ENCODE results near the gene FXN.
"Not testable (repeated sequence)": the region's sequence is repeated elsewhere in the genome, so short reads cannot be mapped to it uniquely, and the experiment has no call there.

The FXN gene

DNA sequence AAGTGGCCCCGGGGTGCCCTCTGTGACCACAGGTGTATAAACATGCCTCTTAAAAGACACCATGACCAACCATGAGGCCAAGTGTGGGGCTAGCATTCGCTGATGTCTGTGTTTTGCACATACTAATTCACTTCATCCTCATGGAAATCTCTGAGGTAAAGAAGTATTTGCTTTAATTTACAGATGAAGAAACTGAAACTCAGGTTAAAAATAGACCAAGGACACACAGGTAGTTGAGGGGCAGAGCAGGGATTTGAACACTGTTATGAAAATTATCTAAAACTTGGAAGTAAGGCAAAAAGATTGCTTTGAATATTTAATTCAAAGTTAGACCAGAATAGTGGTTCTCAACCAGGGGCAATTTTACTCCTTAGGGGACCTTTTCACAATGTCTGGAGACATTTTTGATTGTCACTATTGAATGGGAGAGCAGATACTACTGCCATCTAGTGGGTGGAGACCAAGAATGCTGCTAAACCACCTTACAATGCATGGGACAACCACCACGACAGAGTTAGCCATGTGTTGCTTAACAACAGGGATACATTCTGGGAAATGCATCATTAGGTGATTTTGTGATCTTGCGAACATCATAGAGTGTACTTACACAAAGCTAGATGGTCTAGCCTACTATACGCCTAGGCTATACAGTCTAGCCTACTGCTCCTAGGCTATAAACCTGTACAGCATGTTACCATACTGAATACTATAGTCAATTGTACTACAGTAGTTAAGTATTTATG, 8.0 kb upstream of the FXN start:
- peak; percentile 78 for DNase-seq

- DNase-seq: no peak
Observed at GRCh38 chr9:69028754-69029153, 6.8 kb upstream of the FXN start.

- no peak for DNase-seq
Observed at GRCh38 chr9:69029535-69029934, 6.0 kb upstream of the FXN start.

DNA sequence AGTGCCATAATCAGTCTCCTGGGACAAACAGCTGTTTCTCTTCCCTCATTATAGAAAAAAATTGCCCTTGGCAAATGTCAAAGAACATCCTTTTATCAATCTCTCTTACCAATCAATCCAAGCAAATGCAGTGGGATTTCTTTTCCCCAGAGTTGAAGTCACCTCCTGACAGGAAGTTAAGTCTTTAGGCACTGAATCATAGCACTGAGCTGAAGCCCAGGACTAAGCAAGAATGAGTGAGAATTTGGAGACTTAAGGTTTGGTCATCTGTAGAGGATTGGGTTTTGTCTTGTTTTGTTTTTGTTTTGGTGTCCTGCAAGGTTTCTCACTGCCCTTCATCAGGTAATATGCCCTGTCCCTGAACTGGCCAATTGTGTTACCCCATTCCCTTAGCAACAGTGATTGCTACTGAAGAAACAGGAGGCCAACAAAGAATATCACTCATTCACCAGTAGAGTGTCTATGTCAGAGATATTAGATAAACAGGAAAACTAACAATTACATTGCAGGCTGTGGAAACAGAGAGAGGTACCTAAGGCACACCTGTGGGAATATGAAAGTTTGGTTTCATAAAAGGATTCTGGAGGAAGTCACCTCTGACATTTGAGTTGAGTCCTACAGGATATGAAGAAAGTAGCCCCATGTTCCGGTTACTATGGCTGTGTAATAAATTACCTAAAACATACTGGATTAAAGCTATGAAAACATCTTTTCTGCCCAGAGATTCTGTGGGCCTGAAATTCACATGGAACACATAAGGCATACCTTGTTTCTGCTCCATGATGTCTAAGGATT, 4.5 kb upstream of the FXN start:
- DNase-seq: no peak

DNA sequence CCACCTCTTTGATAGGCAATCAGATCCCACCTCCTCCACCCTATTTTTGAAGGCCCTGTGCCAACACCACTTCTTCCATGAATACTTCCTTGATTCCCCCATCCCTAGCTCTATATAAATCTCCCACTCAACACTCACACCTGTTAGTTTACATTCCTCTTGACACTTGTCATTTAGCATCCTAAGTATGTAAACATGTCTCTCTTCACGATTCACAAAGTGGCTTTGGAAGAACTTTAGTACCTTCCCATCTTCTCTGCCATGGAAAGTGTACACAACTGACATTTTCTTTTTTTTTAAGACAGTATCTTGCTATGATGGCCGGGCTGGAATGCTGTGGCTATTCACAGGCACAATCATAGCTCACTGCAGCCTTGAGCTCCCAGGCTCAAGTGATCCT, 1.5 kb upstream of the FXN start:
- no peak for DNase-seq

- peak; percentile 22 for DNase-seq
Observed at GRCh38 chr9:69036309-69036708, 757 bp downstream of the FXN start.

GRCh38 chr9:69036799-69037198, 1.2 kb downstream of the FXN start:
- no peak for DNase-seq

- DNase-seq: no peak
Observed at GRCh38 chr9:69040646-69041045, 5.1 kb downstream of the FXN start.

GRCh38 chr9:69044240-69045219, 9.0 kb downstream of the FXN start:
- no peak for DNase-seq

DNA sequence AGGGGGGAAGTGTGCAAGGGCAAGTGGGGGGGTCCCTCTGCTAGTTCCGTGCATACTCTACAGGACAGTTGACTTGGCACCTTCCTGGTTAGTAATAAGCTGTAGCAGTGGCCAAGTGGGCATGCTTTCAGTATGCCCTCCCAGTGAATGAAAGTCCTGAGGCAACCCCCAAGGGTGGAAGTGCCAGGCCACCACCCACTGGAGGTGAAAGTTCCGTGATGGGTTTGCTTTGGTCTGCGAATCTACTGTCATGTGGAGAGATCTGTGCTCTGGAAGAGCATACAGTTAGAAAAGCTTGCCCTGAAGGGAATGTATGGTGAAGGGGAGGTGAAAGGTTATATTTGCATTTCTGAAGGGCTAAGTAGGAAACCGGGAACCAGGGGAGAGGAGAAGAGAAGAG, 10.3 kb downstream of the FXN start:
- no peak for DNase-seq

DNA sequence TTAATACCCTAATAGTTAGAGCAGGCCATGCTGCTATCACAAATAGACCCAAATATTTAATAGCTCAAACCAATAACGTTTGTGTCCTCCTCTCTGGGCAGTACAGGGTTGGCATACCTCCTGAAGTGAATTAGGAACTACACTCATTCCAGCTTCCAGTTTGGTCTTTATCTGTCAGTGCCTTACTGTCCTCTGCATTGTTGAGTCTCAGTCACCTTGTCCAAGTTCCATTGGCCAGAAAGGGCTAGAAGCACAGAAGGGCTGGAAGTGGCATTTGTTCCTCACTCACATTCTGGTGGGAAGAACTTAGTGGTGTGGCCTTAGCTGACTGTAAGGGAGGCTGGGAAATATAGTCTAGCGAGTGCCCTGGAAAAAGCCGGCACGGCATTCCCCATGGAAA, 11.2 kb downstream of the FXN start:
- DNase-seq: no peak

- no peak for DNase-seq
Observed at GRCh38 chr9:69047371-69047770, 11.8 kb downstream of the FXN start.

GRCh38 chr9:69049094-69049493, 13.5 kb downstream of the FXN start:
- DNase-seq: no peak

GRCh38 chr9:69050936-69051335, 15.4 kb downstream of the FXN start:
- DNase-seq: not testable (repeated sequence)

DNA sequence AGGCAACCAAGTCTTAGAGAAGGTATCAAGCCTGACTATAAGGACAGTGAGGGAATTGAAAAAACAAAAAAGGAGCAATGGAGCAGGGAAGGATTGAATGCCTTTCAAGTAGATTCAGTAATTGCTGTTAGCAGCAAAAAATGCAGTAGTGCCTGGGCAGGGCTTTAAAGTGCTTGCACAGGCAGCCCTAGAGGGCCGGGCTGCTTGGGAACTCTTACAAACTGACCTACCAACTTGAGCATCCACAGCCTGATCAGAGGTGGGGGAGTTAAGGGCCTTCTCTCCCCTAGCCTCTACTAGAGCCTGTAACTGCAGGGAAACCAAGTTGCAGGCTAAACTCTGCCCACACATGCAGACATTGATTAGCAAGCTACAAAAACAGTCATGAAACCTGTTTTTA, 19.4 kb downstream of the FXN start:
- no peak for DNase-seq

DNA sequence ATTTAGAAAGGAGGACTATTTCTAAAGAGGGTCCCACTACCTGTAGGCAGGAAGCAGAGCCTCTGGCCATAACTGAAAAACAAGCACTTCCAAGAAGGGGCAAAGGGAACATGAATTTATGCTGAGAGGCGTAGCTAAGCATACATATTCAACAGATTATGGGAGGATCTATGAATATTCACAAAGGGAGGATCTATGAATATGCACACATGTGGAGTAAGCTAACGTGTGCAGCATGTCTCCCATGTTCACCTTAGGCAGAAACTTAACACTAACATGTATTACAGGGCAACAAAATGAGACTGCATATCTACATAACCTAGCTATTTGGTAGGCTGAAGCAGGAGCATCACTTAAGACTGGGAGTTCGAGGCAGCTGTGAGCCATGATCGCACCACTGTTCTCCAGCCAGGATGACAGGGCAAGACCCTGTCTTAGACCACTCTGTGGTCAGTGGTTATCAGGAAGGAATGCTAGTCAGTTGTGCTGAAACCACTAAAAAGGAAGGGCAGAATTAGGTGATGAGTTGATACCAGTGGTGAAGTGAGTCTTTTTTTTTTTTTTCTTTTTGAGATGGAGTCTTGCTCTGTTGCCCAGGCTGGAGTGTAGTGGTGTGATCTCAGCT, 20.8 kb downstream of the FXN start:
- DNase-seq: no peak

DNA sequence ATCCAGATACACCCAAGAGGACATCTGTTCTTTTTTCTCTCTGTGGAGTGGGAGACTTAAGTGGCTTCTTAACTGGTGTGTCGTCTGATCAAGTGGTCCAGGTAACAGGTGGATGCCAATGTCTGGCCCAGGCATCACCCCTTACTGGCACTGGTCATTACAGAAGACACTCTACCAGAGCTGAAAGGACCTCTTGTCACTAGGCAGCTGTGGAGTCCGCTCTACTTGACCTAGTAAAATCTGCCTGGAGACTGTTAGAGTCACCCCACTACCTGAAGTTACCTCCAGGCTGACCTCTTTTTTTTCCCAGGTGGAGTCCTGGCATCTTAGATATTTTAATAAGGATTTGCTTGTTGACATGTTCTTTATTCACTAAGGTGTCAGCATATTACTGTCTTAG, 22.5 kb downstream of the FXN start:
- no peak for DNase-seq

- DNase-seq: no peak
Observed at GRCh38 chr9:69060766-69061165, 25.2 kb downstream of the FXN start.

- DNase-seq: no peak
Observed at GRCh38 chr9:69062195-69062594, 26.6 kb downstream of the FXN start.

- DNase-seq: no peak
Observed at GRCh38 chr9:69063839-69064238, 28.3 kb downstream of the FXN start.

GRCh38 chr9:69065660-69066059, 30.1 kb downstream of the FXN start:
- no peak for DNase-seq

DNA sequence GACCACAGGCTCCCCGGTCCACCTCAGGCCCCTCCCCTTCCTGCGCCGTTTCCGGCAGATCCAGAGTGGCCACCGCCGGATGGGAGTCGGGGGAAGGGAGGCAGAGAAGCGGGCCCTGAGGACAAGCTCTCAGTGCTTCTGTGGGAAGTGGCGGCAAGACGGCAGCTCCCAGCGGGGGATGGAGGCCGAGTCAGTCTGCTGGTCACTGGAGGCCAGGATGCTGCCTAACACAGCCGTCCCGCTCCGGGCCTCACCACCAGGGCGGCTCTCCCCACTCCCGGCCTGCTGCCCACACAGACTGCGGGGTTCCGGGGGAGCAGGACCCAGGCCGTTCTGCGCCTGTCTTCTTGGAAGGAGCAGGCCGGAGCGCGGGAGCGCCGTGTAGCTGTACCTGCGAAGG, 31.4 kb downstream of the FXN start:
- no peak for DNase-seq

- DNase-seq: no peak
Observed at GRCh38 chr9:69070201-69070600, 34.6 kb downstream of the FXN start.

Data from NCI-H82 (cell line).